ENCODE data around the gene NEURL1B. TPM values are rescaled to one million over a fixed set of nuclear protein-coding genes. Genes with fewer than 3 reads are reported as not detected.

The NEURL1B gene
- polyA plus RNA-seq, 1 of the 3 experiments (the other 2 are of a cell fraction): 2.8 TPM

DNA sequence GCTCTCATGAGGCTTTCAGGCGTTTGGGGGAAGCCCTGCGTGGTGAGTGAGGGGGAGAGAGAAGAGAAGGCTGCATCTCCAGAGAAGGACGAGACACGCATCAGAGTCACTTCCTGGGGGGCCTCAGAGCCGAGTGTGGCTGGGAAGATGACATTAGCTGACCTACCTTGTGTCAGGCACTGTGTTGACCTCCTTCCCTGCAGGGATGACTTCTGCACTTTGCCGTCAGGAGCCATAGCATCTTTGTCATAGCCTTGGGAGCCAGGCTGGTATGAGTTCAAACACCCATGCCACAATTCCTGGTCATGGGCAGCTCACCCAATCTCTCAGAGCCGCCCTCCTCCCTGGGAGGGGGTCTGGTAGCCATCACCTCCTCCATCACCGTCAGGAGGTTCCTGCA lies 17.3 kb downstream of the NEURL1B start (continued):
- TF ChIP-seq MXI1 (IDR thresholded peaks at IDR 0.05; ENCODE audit: low read depth, low read length) (no peak), POLR2AphosphoS5 (IDR thresholded peaks at IDR 0.05; ENCODE audit: low read depth, low read length) (no peak), FOSL2 (IDR thresholded peaks at IDR 0.05; ENCODE audit: borderline replicate concordance, low read depth) (no peak), NFIC (IDR thresholded peaks at IDR 0.05; ENCODE audit: borderline replicate concordance) (no peak), MEF2A (IDR thresholded peaks at IDR 0.05; ENCODE audit: borderline replicate concordance, low read depth) (no peak), TAF1 (IDR thresholded peaks at IDR 0.05; ENCODE audit: borderline replicate concordance, low read depth, low read length) (no peak), FOXJ3 (CRISPR knock-in tag; IDR thresholded peaks at IDR 0.05) (no peak), TCF12 (IDR thresholded peaks at IDR 0.05) (no peak)

GRCh38 chr5:172658961-172659501 lies 18.0 kb downstream of the NEURL1B start:
- DNase-seq: peak; percentile 67
- 52% methylated on average over 3 of the region's 7 CpGs for WGBS (ENCODE audit: low lambda C conversion rate)
- H3K4me1 ChIP-seq (ENCODE audit: control insufficient read depth in 1 of 2, insufficient read depth in 2 of 2, low read depth in 1 of 2, low read length in 1 of 2): peaks cover 20 to 28% of the 10 kb centered on the region in 2 experiments; a peak in 3 of 4 replicates
- CTCF ChIA-PET: interaction anchor here (1.0 to 2.5 kb wide), 5 partner anchors 10 to 180 kb away, joined by 3 to 15 read pairs (median 4); partner anchors contain the start of gene NEURL1B
- H3K9me3 ChIP-seq: peaks cover 8% of the 10 kb centered on the region; the same call in 1 of the 2 replicates
- peak overlapping the region; percentile 48 to 87 for H3K27ac ChIP-seq (ENCODE audit: low read depth in 2 of 2, low read length in 1 of 2)
- peak overlapping the region; percentile 75 for H3K9ac ChIP-seq
- POLR2A ChIA-PET: interaction anchor here (2.0 kb wide), 1 partner anchor 17 kb away, joined by 7 read pairs; the partner anchor contains the start of gene NEURL1B
- no peaks in the 10 kb centered on the region for H4K20me1 ChIP-seq (ENCODE audit: insufficient read depth)
- no peaks in the 10 kb centered on the region for H3K27me3 ChIP-seq (ENCODE audit: insufficient read depth)
- peaks cover 17% of the 10 kb centered on the region; the same call in 1 of the 2 replicates for H3K79me2 ChIP-seq (ENCODE audit: insufficient read depth)
- TF ChIP-seq TCF12 (IDR thresholded peaks at IDR 0.05) (no peak), EP300 (IDR thresholded peaks at IDR 0.05; ENCODE audit: borderline replicate concordance in 1 of 2, low read depth in 1 of 2, low read length in 1 of 2) (peak in 1 of 2 experiments; percentile 31; a peak in 1 of 4 replicates), YY1 (IDR thresholded peaks at IDR 0.05; ENCODE audit: low read depth) (no peak)
- TF ChIP-seq, protein P1, sequence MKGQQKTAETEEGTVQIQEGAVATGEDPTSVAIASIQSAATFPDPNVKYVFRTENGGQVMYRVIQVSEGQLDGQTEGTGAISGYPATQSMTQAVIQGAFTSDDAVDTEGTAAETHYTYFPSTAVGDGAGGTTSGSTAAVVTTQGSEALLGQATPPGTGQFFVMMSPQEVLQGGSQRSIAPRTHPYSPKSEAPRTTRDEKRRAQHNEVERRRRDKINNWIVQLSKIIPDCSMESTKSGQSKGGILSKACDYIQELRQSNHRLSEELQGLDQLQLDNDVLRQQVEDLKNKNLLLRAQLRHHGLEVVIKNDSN (IDR thresholded peaks at IDR 0.05; ENCODE audit: borderline replicate concordance, low read depth): no peak
- peak overlapping the region; percentile 65; the same call in 1 of the 2 replicates for H3K4me2 ChIP-seq
- H3K4me3 ChIP-seq (ENCODE audit: low read depth in 2 of 2, low read length in 1 of 2): no peak overlapping the region
- peaks cover 0 to 5% of the 10 kb centered on the region in 2 experiments for H3K36me3 ChIP-seq (replicated peaks in 1 of 2; ENCODE audit: control insufficient read depth in 1 of 2, insufficient read depth in 2 of 2, low read length in 1 of 2)
- peak overlapping the region; percentile 98; the same call in 1 of the 2 replicates for H2AFZ ChIP-seq (ENCODE audit: low read depth)
- no peaks in the 10 kb centered on the region for H3K9me2 ChIP-seq
- H3F3A ChIP-seq (replicated peaks; ENCODE audit: insufficient read depth): peaks cover 11% of the 10 kb centered on the region

DNA sequence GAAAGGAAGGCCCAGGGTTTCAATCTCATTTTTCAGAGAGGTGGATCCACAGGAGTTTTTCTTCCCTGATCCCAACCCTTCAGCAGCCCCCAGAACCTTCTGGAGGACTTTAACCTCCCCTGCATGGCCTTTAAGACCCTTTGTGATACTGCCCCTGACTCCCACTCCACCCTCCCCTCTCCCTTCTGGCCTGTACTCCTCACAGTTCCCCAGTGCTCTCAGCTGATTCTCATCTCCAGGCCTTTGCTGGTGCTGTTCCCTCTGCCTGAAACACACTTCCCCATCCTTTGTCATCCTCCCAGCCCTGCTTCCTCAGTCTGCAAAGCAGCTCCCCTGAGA lies 18.5 kb downstream of the NEURL1B start:
- H4K20me1 ChIP-seq (ENCODE audit: insufficient read depth): no peaks in the 10 kb centered on the region
- peak overlapping the region; percentile 98; the same call in 1 of the 2 replicates for H2AFZ ChIP-seq (ENCODE audit: low read depth)
- H3K9me3 ChIP-seq: peaks cover 8% of the 10 kb centered on the region; the same call in 1 of the 2 replicates
- H3K4me1 ChIP-seq (ENCODE audit: control insufficient read depth in 1 of 2, insufficient read depth in 2 of 2, low read depth in 1 of 2, low read length in 1 of 2): peaks cover 20 to 33% of the 10 kb centered on the region in 2 experiments
- no peaks in the 10 kb centered on the region for H3K27me3 ChIP-seq (ENCODE audit: insufficient read depth)
- no peak for DNase-seq
- ChIA-PET POLR2A (interaction anchor here (2.0 kb wide), 1 partner anchor 18 kb away, joined by 7 read pairs; the partner anchor contains the start of gene NEURL1B), CTCF (interaction anchor here (0.9 to 2.5 kb wide), 5 partner anchors 11 to 113 kb away, joined by 3 to 15 read pairs (median 3); no protein-coding TSS in a partner anchor)
- H3K36me3 ChIP-seq (replicated peaks in 1 of 2; ENCODE audit: control insufficient read depth in 1 of 2, insufficient read depth in 2 of 2, low read length in 1 of 2): peaks cover 0 to 5% of the 10 kb centered on the region in 2 experiments
- peak overlapping the region; percentile 48 to 87 for H3K27ac ChIP-seq (ENCODE audit: low read depth in 2 of 2, low read length in 1 of 2)
- no peaks in the 10 kb centered on the region for H3K9me2 ChIP-seq
- peaks cover 11% of the 10 kb centered on the region for H3F3A ChIP-seq (replicated peaks; ENCODE audit: insufficient read depth)
- peak overlapping the region; percentile 65 for H3K4me2 ChIP-seq
- TF ChIP-seq RCOR1 (IDR thresholded peaks at IDR 0.05; ENCODE audit: low read length): no peak
- TF ChIP-seq RXRA (IDR thresholded peaks at IDR 0.05; ENCODE audit: borderline replicate concordance, low read depth): no peak
- no peak for TF ChIP-seq IRF3 (IDR thresholded peaks at IDR 0.05; ENCODE audit: low read depth, low read length)
- TF ChIP-seq, protein P2, sequence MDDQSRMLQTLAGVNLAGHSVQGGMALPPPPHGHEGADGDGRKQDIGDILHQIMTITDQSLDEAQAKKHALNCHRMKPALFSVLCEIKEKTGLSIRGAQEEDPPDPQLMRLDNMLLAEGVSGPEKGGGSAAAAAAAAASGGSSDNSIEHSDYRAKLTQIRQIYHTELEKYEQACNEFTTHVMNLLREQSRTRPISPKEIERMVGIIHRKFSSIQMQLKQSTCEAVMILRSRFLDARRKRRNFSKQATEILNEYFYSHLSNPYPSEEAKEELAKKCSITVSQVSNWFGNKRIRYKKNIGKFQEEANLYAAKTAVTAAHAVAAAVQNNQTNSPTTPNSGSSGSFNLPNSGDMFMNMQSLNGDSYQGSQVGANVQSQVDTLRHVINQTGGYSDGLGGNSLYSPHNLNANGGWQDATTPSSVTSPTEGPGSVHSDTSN (IDR thresholded peaks at IDR 0.05): no peak
- TF ChIP-seq RAD21 (IDR thresholded peaks at IDR 0.05; ENCODE audit: low read length): no peak
- TF ChIP-seq EZH2phosphoT487 (IDR thresholded peaks at IDR 0.05; ENCODE audit: borderline replicate concordance, low read depth): no peak
- no peak for TF ChIP-seq JUND (IDR thresholded peaks at IDR 0.05)
- TF ChIP-seq, protein P3, sequence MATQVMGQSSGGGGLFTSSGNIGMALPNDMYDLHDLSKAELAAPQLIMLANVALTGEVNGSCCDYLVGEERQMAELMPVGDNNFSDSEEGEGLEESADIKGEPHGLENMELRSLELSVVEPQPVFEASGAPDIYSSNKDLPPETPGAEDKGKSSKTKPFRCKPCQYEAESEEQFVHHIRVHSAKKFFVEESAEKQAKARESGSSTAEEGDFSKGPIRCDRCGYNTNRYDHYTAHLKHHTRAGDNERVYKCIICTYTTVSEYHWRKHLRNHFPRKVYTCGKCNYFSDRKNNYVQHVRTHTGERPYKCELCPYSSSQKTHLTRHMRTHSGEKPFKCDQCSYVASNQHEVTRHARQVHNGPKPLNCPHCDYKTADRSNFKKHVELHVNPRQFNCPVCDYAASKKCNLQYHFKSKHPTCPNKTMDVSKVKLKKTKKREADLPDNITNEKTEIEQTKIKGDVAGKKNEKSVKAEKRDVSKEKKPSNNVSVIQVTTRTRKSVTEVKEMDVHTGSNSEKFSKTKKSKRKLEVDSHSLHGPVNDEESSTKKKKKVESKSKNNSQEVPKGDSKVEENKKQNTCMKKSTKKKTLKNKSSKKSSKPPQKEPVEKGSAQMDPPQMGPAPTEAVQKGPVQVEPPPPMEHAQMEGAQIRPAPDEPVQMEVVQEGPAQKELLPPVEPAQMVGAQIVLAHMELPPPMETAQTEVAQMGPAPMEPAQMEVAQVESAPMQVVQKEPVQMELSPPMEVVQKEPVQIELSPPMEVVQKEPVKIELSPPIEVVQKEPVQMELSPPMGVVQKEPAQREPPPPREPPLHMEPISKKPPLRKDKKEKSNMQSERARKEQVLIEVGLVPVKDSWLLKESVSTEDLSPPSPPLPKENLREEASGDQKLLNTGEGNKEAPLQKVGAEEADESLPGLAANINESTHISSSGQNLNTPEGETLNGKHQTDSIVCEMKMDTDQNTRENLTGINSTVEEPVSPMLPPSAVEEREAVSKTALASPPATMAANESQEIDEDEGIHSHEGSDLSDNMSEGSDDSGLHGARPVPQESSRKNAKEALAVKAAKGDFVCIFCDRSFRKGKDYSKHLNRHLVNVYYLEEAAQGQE (IDR thresholded peaks at IDR 0.05; ENCODE audit: low read depth, low read length): no peak
- TF ChIP-seq GATA2 (CRISPR knock-in tag; IDR thresholded peaks at IDR 0.05): no peak
- no peak overlapping the region for H3K4me3 ChIP-seq (ENCODE audit: low read depth in 2 of 2, low read length in 1 of 2)
- peaks cover 17% of the 10 kb centered on the region; the same call in 1 of the 2 replicates for H3K79me2 ChIP-seq (ENCODE audit: insufficient read depth)
- peak overlapping the region; percentile 75 for H3K9ac ChIP-seq
